Measurements from ENCODE around the gene ZMAT3.

ZMAT3 gene

DNA sequence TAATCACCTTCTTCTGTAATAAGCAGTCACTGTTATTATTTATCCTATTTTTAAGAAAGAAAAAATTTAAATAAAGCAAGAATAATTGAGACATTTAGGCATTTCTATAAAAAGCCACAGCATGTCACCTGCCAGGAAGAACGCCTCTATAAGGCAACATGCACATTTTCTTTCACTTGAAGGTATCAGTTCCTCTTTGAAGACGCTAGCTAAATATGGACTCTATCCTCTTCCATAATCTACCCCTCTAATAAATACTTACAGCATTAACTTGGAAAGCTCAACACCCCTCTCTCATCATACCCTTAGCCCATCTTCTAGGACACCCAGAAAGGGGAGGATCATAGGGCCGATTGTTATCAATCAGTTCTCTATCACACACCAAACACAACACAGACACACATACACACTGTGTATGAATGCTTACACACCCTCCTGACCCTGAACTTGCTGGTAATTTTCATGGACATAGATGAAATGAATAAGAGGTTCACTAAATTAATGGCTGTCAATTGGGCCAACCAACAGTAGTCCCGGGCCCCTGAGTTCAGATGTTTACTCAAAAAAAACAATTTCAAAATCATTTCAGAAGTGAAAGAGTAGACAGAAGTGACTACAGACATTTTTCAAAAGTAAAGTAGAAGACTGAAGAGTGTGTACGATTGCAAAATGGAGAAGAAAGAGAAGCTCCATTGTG lies 102.5 kb downstream of the ZMAT3 start:
- Mint-ChIP-seq H3K36me3 (peaks cover 15% of the 10 kb centered on the region), H3K4me1 (peaks cover 39% of the 10 kb centered on the region), H3K27ac (peak overlapping the region; percentile 86), H3K9me3 (peaks cover 3% of the 10 kb centered on the region), H3K4me3 (peak overlapping the region; percentile 6), H3K27me3 (no peaks in the 10 kb centered on the region)
- peak; percentile 88 for ATAC-seq

Data from stimulated activated memory B cell treated with anti-CD40 and anti-IgM and Interleukin-4, amounts not matched to agents 10 μg/mL and 1 μg/mL and 100 μg/mL, for 72 hours (primary cell).